ENCODE data around the gene FYB1.

GRCh38 chr5:39108987-39109386, 110.4 kb downstream of the FYB1 start:
- TF ChIP-seq, protein P1, sequence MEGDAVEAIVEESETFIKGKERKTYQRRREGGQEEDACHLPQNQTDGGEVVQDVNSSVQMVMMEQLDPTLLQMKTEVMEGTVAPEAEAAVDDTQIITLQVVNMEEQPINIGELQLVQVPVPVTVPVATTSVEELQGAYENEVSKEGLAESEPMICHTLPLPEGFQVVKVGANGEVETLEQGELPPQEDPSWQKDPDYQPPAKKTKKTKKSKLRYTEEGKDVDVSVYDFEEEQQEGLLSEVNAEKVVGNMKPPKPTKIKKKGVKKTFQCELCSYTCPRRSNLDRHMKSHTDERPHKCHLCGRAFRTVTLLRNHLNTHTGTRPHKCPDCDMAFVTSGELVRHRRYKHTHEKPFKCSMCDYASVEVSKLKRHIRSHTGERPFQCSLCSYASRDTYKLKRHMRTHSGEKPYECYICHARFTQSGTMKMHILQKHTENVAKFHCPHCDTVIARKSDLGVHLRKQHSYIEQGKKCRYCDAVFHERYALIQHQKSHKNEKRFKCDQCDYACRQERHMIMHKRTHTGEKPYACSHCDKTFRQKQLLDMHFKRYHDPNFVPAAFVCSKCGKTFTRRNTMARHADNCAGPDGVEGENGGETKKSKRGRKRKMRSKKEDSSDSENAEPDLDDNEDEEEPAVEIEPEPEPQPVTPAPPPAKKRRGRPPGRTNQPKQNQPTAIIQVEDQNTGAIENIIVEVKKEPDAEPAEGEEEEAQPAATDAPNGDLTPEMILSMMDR (IDR thresholded peaks at IDR 0.05; ENCODE audit: low read depth, low read length), result no peak
- TF ChIP-seq MYC (IDR thresholded peaks at IDR 0.05; ENCODE audit: low read depth, low read length), result no peak
- TF ChIP-seq POLR2A (IDR thresholded peaks at IDR 0.05; ENCODE audit: extremely low read depth, insufficient read length), result no peak

Measured in NB4 (cell line).